Heart right ventricle (tissue), 16 donors: ENCODE data around the gene LRRC45. TPM values are rescaled to one million over a fixed set of nuclear protein-coding genes. Genes with fewer than 3 reads are reported as not detected.
A peak's percentile ranks its signal among the peaks of the same experiment; 100 is the strongest.

ENCODE experiments used
- ATAC-seq, 8 donors: fragments of 200-7000 bp; cut with Tn5 transposase; one replicate each; pipeline ENCODE4 v1.9.1; 2020; ENCODE audit warnings: mild to moderate bottlenecking in 8 of 8, moderate library complexity in 8 of 8, moderate number of reproducible peaks in 1 of 8
- DNase-seq, 2 donors: peaks; one replicate each; pipeline ENCODE4 v3.0.0-alpha.2; 2020
- H3K27ac ChIP-seq, 10 donors: fragments of 200-600 bp; sonication (generic) in 2 of 10; one replicate each; pipeline versions ENCODE4 v1.5.0 to v1.8.0; 2020 to 2022; ENCODE audit warnings: mild to moderate bottlenecking in 3 of 10
- H3K27me3 ChIP-seq, 7 donors: fragments of 200-600 bp; one replicate each; pipeline ENCODE4 v1.8.0; 2021 to 2022; ENCODE audit warnings: mild to moderate bottlenecking in 2 of 7
- H3K36me3 ChIP-seq, 9 donors: fragments of 200-600 bp; sonication (generic) in 1 of 9; one replicate each; pipeline versions ENCODE4 v1.5.0 to v1.8.0; 2020 to 2022; ENCODE audit warnings: mild to moderate bottlenecking in 2 of 9
- H3K4me1 ChIP-seq, 9 donors: fragments of 200-600 bp; sonication (generic) in 1 of 9; one replicate each; pipeline versions ENCODE4 v1.5.0 to v1.8.0; 2020 to 2022; ENCODE audit warnings: mild to moderate bottlenecking in 4 of 9
- H3K4me3 ChIP-seq, 10 donors: fragments of 200-600 bp; sonication (generic) in 2 of 10; one replicate each; pipeline versions ENCODE4 v1.5.0 to v1.8.0; 2020 to 2022; ENCODE audit warnings: mild to moderate bottlenecking in 7 of 10, moderate library complexity in 2 of 10
- H3K9me3 ChIP-seq, 11 donors: fragments of 200-600 bp in 10 of 11; sonication (generic) in 2 of 11; one replicate each; pipeline versions ENCODE4 v1.5.0 to v1.8.0; 2013 to 2022; ENCODE audit warnings: mild to moderate bottlenecking in 2 of 11, control low read depth in 1 of 11, moderate library complexity in 1 of 11
- CTCF ChIP-seq, 9 donors: fragments of 200-600 bp; sonication (generic) in 2 of 9; IDR thresholded peaks; one replicate each; pipeline versions ENCODE4 v1.5.0 to v1.8.0; 2021 to 2022; ENCODE audit warnings: antibody characterized with exemption in 9 of 9, mild to moderate bottlenecking in 5 of 9, moderate library complexity in 1 of 9
- WGBS, 2 donors: extraction: QIAGEN DNeasy Blood & Tissue Kit; methylation state at CpG; one replicate each; pipeline ENCODE4 v1.1.7; 2013; ENCODE audit warnings: inconsistent platforms in 1 of 2; 5-methylcytosine and 5-hydroxymethylcytosine counted together
- intact Hi-C, 10 donors: fragments of 100-400 bp; cut with DNase I; formaldehyde crosslinking; loops; one replicate each; pipeline versions ENCODE4 v1.11.1 to v1.14.2; 2022
- polyA plus RNA-seq, 2 donors: library from polyadenylated mRNA; stranded (reverse); fragments of 200-250 nt; gene quantifications; one replicate each; pipeline ENCODE4 v1.2.3, GENCODE V29; 2013
- total RNA-seq, 10 donors: library from RNA; stranded (reverse); fragmentation: NEBNext Ultra II Directional in 3 of 10; extraction: Animal tissue kit (Norgen Biotek cat#: 25700) in 3 of 10; gene quantifications; one replicate each; pipeline versions ENCODE4 v1.2.1 to v1.2.4, GENCODE V29; 2021 to 2023
- donor health status: Arrhythmogenic right ventricular cardiomyopathy.
- donor health status: ischemic (EF 13 %, LVEDD 7.1; RV severe dilation, severe dysfunction).
- donor health status: healthy with polysubstance abuse.
- donor health status: DM: no; HTN: yes; CAD: no.
- donor health status: DM: no; HTN: no; CAD: no.
- donor health status: ischemic (EF 25% LVEDD 6.9; RV normal size, moderate dysfunction).
- donor health status: ischemic (EF 25% LVEDD 5.7; RV mildly dilated, moderate dysfunction).
- donor health status: healthy.
- donor health status: DM: yes; HTN: yes; CAD: no.
- donor health status: Ischemic cardiomyopathy.
- donor health status: ischemic (EF 35%, LVEDD 5.7; RV mildly dilated, moderate dysfunction).
- donor health status: nonischemic (EF 11% LVEDD 7.7; RV severe dilation, severe dysfunction).
- donor health status: DM: yes; HTN: yes; CAD: no.
- donor health status: PGD.
- donor health status: ischemic (EF 29% LVEDD 5.4; RV normal size, mild dysfunction).
- donor health status: nonischemic (EF 23%, LVEDD 6.1; RV moderate dilation, normal function).

The LRRC45 gene
- total and polyA plus RNA-seq, 12 donors = 2.2 to 10.4 (median 3.5) TPM

GRCh38 chr17:82025401-82026107 is 2.4 kb downstream of the LRRC45 start:
- Histone ChIP-seq H3K27ac (no peak overlapping the region), H3K9me3 (no peaks in the 10 kb centered on the region), H3K27me3 (no peaks in the 10 kb centered on the region), H3K36me3 (peaks cover 0 to 8% (median 0%) of the 10 kb centered on the region in 9 donors), H3K4me3 (no peak overlapping the region), H3K4me1 (peaks cover 24 to 48% (median 39%) of the 10 kb centered on the region in 9 donors)
- ATAC-seq (no peak), DNase-seq (no peak)
- TF ChIP-seq CTCF (IDR thresholded peaks at IDR 0.05) = no peak
- intact Hi-C loops = no loop called here
- 93 to 95% methylated on average over 25 of the region's 25 CpGs for WGBS, 2 donors

- no peak overlapping the region for H3K27ac ChIP-seq
- no peak for TF ChIP-seq CTCF (IDR thresholded peaks at IDR 0.05)
- no peaks in the 10 kb centered on the region for H3K9me3 ChIP-seq
- DNase-seq = no peak
- peaks cover 16 to 47% (median 34%) of the 10 kb centered on the region in 9 donors for H3K4me1 ChIP-seq
- 96 to 99% methylated on average over 13 of the region's 13 CpGs for WGBS, 2 donors
- ATAC-seq = no peak
- no peak overlapping the region for H3K4me3 ChIP-seq
- peaks cover 0 to 10% (median 6%) of the 10 kb centered on the region in 7 donors for H3K27me3 ChIP-seq
- intact Hi-C loops = loop anchor here in 2 of 10 donors (2.0 kb wide), 2 partner anchors 125 to 127 kb away; no protein-coding TSS in a partner anchor
- H3K36me3 ChIP-seq = peaks cover 0 to 8% (median 0%) of the 10 kb centered on the region in 9 donors
These were observed 5.1 kb downstream of the LRRC45 start for GRCh38 chr17:82028246-82028645.

DNA sequence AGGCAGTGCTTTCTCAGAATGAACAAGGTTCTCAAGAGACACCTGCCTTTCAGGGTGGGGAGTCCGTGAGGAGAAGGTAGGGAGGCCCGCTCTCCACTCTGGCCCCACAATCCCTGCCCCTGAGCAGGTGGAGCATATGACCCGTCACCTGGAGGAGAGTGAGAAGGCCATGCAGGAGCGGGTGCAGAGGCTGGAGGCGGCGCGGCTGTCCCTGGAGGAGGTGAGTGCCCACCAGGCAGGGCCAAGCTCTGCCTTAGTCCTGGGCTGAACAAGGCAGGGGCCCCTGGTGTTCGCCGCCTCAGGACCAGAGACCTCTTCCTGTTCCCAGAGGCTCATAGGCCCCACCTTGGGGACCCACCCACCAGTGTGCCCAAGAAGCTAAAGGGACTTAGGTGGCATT is 5.9 kb downstream of the LRRC45 start:
- 97 to 98% methylated on average over 9 of the region's 9 CpGs for WGBS, 2 donors
- intact Hi-C loops = loop anchor here in 2 of 10 donors (2.0 kb wide), 2 partner anchors 124 to 126 kb away; no protein-coding TSS in a partner anchor
- no peak for TF ChIP-seq CTCF (IDR thresholded peaks at IDR 0.05)
- H3K27me3 ChIP-seq = peaks cover 0 to 10% (median 6%) of the 10 kb centered on the region in 7 donors
- ATAC-seq = no peak
- H3K36me3 ChIP-seq = peaks cover 0 to 8% (median 0%) of the 10 kb centered on the region in 9 donors
- H3K27ac ChIP-seq = no peak overlapping the region
- no peak for DNase-seq
- H3K9me3 ChIP-seq = no peaks in the 10 kb centered on the region
- peaks cover 11 to 40% (median 27%) of the 10 kb centered on the region in 9 donors for H3K4me1 ChIP-seq
- H3K4me3 ChIP-seq = no peak overlapping the region

DNA sequence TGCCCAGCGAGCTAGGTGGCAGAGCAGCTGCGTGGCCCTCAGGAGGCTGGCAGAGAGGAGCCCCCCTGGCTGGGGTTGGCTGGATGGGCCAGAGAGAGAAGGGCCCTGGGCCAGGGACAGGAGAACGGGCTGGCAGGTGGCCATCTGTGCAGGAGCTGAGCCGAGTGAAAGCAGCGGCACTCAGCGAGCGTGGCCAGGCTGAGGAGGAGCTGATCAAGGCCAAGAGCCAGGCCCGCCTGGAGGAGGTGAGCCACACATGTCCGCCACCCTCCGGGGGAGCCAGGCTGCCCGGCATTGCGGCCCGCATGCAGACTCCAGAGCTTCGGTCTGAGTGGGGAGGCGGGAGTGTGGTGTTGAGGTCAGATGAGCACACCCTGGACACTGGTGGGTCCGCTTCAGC is 6.3 kb downstream of the LRRC45 start:
- peak in 1 of 2 donors; percentile 68 for DNase-seq
- no peak overlapping the region for H3K27ac ChIP-seq
- H3K4me3 ChIP-seq = no peak overlapping the region
- peaks cover 7 to 36% (median 23%) of the 10 kb centered on the region in 9 donors for H3K4me1 ChIP-seq
- H3K36me3 ChIP-seq = peaks cover 0 to 8% (median 0%) of the 10 kb centered on the region in 9 donors
- peak in 6 of 8 donors; percentile 5 to 44 (median 18) for ATAC-seq
- TF ChIP-seq CTCF (IDR thresholded peaks at IDR 0.05) = no peak
- intact Hi-C loops = loop anchor here in 2 of 10 donors (2.0 kb wide), 2 partner anchors 123 to 125 kb away; no protein-coding TSS in a partner anchor
- WGBS, 2 donors = 72 to 74% methylated on average over 16 of the region's 16 CpGs
- no peaks in the 10 kb centered on the region for H3K9me3 ChIP-seq
- H3K27me3 ChIP-seq = peaks cover 0 to 10% (median 6%) of the 10 kb centered on the region in 7 donors
